Cardiac atrium fibroblast (primary cell): ENCODE results near the gene TSPAN11. TPM values are rescaled to one million over a fixed set of nuclear protein-coding genes. Genes with fewer than 3 reads are reported as not detected.

Experiments
- total RNA-seq: library from RNA; depleted of rRNA; stranded (reverse); fragments of >200 nt; gene quantifications from 2 replicates; pipeline ENCODE4 v1.2.3, GENCODE V29; 2015

TSPAN11 gene, protein sequence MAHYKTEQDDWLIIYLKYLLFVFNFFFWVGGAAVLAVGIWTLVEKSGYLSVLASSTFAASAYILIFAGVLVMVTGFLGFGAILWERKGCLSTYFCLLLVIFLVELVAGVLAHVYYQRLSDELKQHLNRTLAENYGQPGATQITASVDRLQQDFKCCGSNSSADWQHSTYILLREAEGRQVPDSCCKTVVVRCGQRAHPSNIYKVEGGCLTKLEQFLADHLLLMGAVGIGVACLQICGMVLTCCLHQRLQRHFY
- not detected in 2 replicates for total RNA-seq

DNA sequence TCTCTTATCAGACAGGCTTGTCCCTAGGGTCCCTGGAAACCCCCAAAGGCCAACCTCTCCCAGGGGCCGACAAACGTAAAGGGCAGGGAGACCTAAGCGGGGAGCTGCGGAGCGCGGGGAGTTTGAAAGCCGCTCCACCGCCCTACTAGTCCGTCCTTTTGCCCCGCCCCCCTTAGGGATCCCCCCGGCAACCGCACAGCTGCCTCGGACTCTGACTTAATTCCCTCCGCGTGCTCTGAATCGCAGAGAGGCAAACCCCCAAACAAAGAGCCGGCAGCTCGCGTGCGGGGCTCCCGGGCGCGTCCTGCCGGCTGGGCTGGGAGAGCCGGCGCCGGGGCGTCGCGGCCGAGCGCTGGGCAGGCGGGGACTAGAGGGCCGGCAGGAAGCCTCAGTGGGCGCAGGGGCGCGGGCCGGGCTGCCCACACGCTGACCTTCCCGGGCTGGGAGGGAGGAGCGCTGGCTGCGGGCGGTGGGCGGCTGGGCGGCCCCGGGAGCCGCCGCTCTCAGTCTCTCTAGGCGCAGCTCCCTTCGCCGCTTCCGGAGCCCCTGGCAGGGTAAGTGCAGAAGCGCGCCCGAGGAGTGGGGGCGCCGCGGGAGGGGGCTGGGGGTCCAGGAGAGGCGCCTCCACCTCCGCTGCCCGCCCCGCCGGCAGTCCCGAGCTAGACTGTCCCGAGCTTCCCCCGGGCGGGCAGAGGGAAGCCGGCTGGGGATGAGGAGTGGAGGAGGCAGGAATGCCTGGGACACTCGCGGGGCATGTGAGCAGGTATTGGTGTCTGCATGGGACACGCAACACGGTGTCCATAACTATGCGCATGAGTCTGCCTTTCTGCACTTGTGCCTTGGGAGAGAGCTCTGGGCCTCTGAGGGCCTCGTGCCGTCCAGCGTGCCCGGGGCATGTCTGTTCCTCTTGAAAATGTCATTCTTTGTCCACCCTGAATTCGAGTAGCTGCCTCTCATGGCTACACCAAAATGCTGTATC, at the start of gene TSPAN11:
Gene TSPAN11 (plus strand): TSS at position 506 of the 979 bp plus-strand sequence. CDS start 27,244 bp downstream, outside the sequence.

Other genes starting within 250 kb of the TSPAN11 start
- 13.8 and 15.5 TPM in 2 replicates for gene IPO8, start 230.9 kb upstream of the TSPAN11 start, total RNA-seq
- gene CAPRIN2, start 171.8 kb upstream of the TSPAN11 start, total RNA-seq = 22.7 and 78.7 TPM in 2 replicates
- 7.6 and 8.7 TPM in 2 replicates for gene DDX11, start 147.1 kb downstream of the TSPAN11 start, total RNA-seq